ENCODE measurements around the gene FAM200B.

GRCh38 chr4:15717657-15718416 is 36.2 kb downstream of the FAM200B start:
- TF ChIP-seq CTCF (IDR thresholded peaks at IDR 0.05), result no peak
- TF ChIP-seq POLR2A (IDR thresholded peaks at IDR 0.05), result no peak
